ENCODE measurements around the gene CUEDC1. TPM values are rescaled to one million over a fixed set of nuclear protein-coding genes. Genes with fewer than 3 reads are reported as not detected.

The CUEDC1 gene
- total and polyA plus RNA-seq, 2 of the 4 experiments (the other 2 are of a cell fraction) = 4.1 to 21.2 TPM

GRCh38 chr17:57940231-57940630 lies 15.0 kb downstream of the CUEDC1 start:
- Histone ChIP-seq H2AK5ac (ENCODE audit: low read depth, low read length) (no peak overlapping the region), H3K36me3 (ENCODE audit: control insufficient read depth, insufficient read depth, low read length) (no peaks in the 10 kb centered on the region), H4K20me1 (ENCODE audit: insufficient read depth, low read length) (peaks cover 39% of the 10 kb centered on the region), H3K9me3 (ENCODE audit: control insufficient read depth, insufficient read depth, low read length) (no peaks in the 10 kb centered on the region), H3K4ac (ENCODE audit: low read depth, low read length) (no peak overlapping the region), H3K4me2 (ENCODE audit: low read depth, low read length) (no peak overlapping the region), H2AK9ac (replicated peaks; ENCODE audit: low read depth, low read length, poor library complexity) (no peak overlapping the region), H3K9ac (ENCODE audit: low read depth, low read length) (no peak overlapping the region), H4K8ac (ENCODE audit: low read depth in 2 of 2, low read length in 2 of 2) (no peak overlapping the region), H2AFZ (replicated peaks; ENCODE audit: low read length, poor library complexity) (no peak overlapping the region), H4K91ac (ENCODE audit: insufficient read depth, low read depth, low read length) (no peak overlapping the region), H3K27ac (ENCODE audit: insufficient read depth, low read length) (no peak overlapping the region), H3K14ac (replicated peaks; ENCODE audit: low read depth, low read length) (0 out of 2 replicates have a peak overlapping the region, but pooled peaks have one; percentile 27), H2BK20ac (ENCODE audit: low read depth, low read length) (no peak overlapping the region), H2BK5ac (ENCODE audit: low read depth, low read length, poor library complexity, severe bottlenecking) (no peak overlapping the region), H4K5ac (ENCODE audit: low read depth, low read length) (no peak overlapping the region), H3K23ac (ENCODE audit: low read depth, low read length) (no peak overlapping the region), H3K4me3 (ENCODE audit: insufficient read depth, low read depth, low read length) (no peak overlapping the region), H2BK15ac (ENCODE audit: low read depth, low read length) (no peak overlapping the region), H3K27me3 (ENCODE audit: control insufficient read depth, insufficient read depth, low read length) (no peaks in the 10 kb centered on the region), H2BK120ac (ENCODE audit: low read depth, low read length) (no peak overlapping the region), H3K18ac (ENCODE audit: low read depth, low read length) (no peak overlapping the region), H3K9me1 (ENCODE audit: insufficient read depth, low read length) (peaks cover 37% of the 10 kb centered on the region), H3K79me1 (ENCODE audit: low read depth in 1 of 2, low read length in 2 of 2) (peaks cover 50 to 85% of the 10 kb centered on the region in 2 experiments), H3K4me1 (ENCODE audit: control insufficient read depth, insufficient read depth, low read length) (peaks cover 28% of the 10 kb centered on the region), H3K56ac (ENCODE audit: extremely low read depth, insufficient read depth, low read length) (no peak overlapping the region)
- intact Hi-C loops (cut with micrococcal nuclease) (no loop called here), dilution Hi-C loops (cut with HindIII; ENCODE audit: low sequenced_read_pairs, unreplicated experiment) (no loop called here), in situ Hi-C loops (cut with MboI; ENCODE audit: low sequenced_read_pairs) (no loop called here)
- BruUV-seq (replicated peaks) = no TSS peak
- ChIA-PET POLR2A (ENCODE audit: unreplicated experiment) (no interaction called here), CTCF (no interaction called here)
- DNase-seq = no peak
- ATAC-seq (ENCODE audit: low read depth) = no peak
- TF ChIP-seq RAD21 (IDR thresholded peaks at IDR 0.05; ENCODE audit: low read length) = no peak
- TF ChIP-seq USF2 (IDR thresholded peaks at IDR 0.05; ENCODE audit: low read depth, low read length) = peak; percentile 23; the same call in 1 of the 2 replicates
- TF ChIP-seq NFE2L2 (IDR thresholded peaks at IDR 0.05; ENCODE audit: low read depth, low read length) = no peak
- TF ChIP-seq CHD1 (IDR thresholded peaks at IDR 0.05; ENCODE audit: low read depth, low read length) = no peak
- WGBS, 2 experiments (ENCODE audit: extremely low coverage in 2 of 2, insufficient read length in 1 of 2) = 33% methylated on average over 1 of the region's 5 CpGs; no CpG with 5 or more reads in 1 of the 2 experiments

All from IMR-90 (cell line).